Trophoblast cell (in vitro differentiated cells and primary cell): ENCODE results near the gene DDX27.
"Not testable (repeated sequence)": the region's sequence is repeated elsewhere in the genome, so short reads cannot be mapped to it uniquely, and the experiment has no call there.

ENCODE experiments used
- DNase-seq, 2 donors: peaks; one replicate each; pipeline ENCODE4 v3.0.0-alpha.2; 2016
- H2AFZ ChIP-seq: 2 replicates; pipeline ENCODE4 v1.6.1; 2013; ENCODE audit warnings: low read length, moderate library complexity, mild to moderate bottlenecking; ENCODE audit not compliant: insufficient read depth, poor library complexity
- H2AK5ac ChIP-seq: 2 replicates; pipeline ENCODE4 v1.6.1; 2013; ENCODE audit warnings: mild to moderate bottlenecking, low read length
- H2BK120ac ChIP-seq: 2 replicates; pipeline ENCODE4 v1.6.1; 2013; ENCODE audit warnings: low read length, mild to moderate bottlenecking, moderate library complexity; ENCODE audit not compliant: insufficient read depth, poor library complexity
- H2BK12ac ChIP-seq: 2 replicates; pipeline ENCODE4 v1.6.1; 2013; ENCODE audit warnings: mild to moderate bottlenecking, low read length, moderate library complexity
- H2BK5ac ChIP-seq: 2 replicates; pipeline ENCODE4 v1.6.1; 2013; ENCODE audit warnings: low read length, low read depth, moderate library complexity, mild to moderate bottlenecking; ENCODE audit not compliant: poor library complexity
- H3K14ac ChIP-seq: 2 replicates; pipeline ENCODE4 v1.6.1; 2013; ENCODE audit warnings: mild to moderate bottlenecking, low read length
- H3K18ac ChIP-seq: 2 replicates; pipeline ENCODE4 v1.6.1; 2013; ENCODE audit warnings: mild to moderate bottlenecking, low read length
- H3K23ac ChIP-seq: 2 replicates; pipeline ENCODE4 v1.6.1; 2013; ENCODE audit warnings: low read length
- H3K27ac ChIP-seq: 2 replicates; pipeline ENCODE4 v1.5.1; 2013; ENCODE audit warnings: low read depth, mild to moderate bottlenecking, inconsistent platforms, low read length, moderate library complexity
- H3K27me3 ChIP-seq: 2 replicates; pipeline ENCODE4 v1.6.1; 2013; ENCODE audit warnings: inconsistent platforms, mild to moderate bottlenecking, low read length, moderate library complexity; ENCODE audit not compliant: insufficient read depth
- H3K36me3 ChIP-seq, 2 experiments: 1 replicate in 1 of 2; 2 replicates in 1 of 2; pipeline ENCODE4 v1.6.1; 2013; ENCODE audit warnings: low read length in 2 of 2, mild to moderate bottlenecking in 2 of 2, moderate library complexity in 1 of 2; ENCODE audit not compliant: insufficient read depth in 2 of 2, control insufficient read depth in 1 of 2
- H3K4ac ChIP-seq: 2 replicates; pipeline ENCODE4 v1.6.1; 2013; ENCODE audit warnings: low read depth, mild to moderate bottlenecking, low read length, moderate library complexity
- H3K4me1 ChIP-seq, 2 experiments: 1 replicate in 1 of 2; 2 replicates in 1 of 2; pipeline ENCODE4 v1.6.1; 2013; ENCODE audit warnings: low read length in 2 of 2, mild to moderate bottlenecking in 2 of 2, moderate library complexity in 1 of 2; ENCODE audit not compliant: insufficient read depth in 2 of 2, control insufficient read depth in 1 of 2
- H3K4me2 ChIP-seq: 2 replicates; pipeline ENCODE4 v1.6.1; 2013; ENCODE audit warnings: inconsistent platforms, mild to moderate bottlenecking, low read length, moderate library complexity
- H3K4me3 ChIP-seq: 2 replicates; pipeline ENCODE4 v1.5.1; 2013; ENCODE audit warnings: mild to moderate bottlenecking, low read depth, low read length, inconsistent platforms
- H3K79me1 ChIP-seq: one replicate; pipeline ENCODE4 v1.6.1; 2013; ENCODE audit warnings: low read length
- H3K79me2 ChIP-seq: 2 replicates; pipeline ENCODE4 v1.6.1; 2013; ENCODE audit warnings: low read length, mild to moderate bottlenecking; ENCODE audit not compliant: control insufficient read depth, insufficient read depth, poor library complexity
- H3K9ac ChIP-seq: 2 replicates; pipeline ENCODE4 v1.6.1; 2013; ENCODE audit warnings: mild to moderate bottlenecking, low read length
- H3K9me3 ChIP-seq: 2 replicates; pipeline ENCODE4 v1.6.1; 2013; ENCODE audit warnings: low read depth, mild to moderate bottlenecking, control low read depth, inconsistent platforms, low read length; ENCODE audit not compliant: insufficient read depth
- H4K12ac ChIP-seq: 2 replicates; pipeline ENCODE4 v1.6.1; 2013; ENCODE audit warnings: low read depth, mild to moderate bottlenecking, low read length, moderate library complexity
- H4K8ac ChIP-seq: 2 replicates; pipeline ENCODE4 v1.6.1; 2013; ENCODE audit warnings: low read depth, mild to moderate bottlenecking, low read length, moderate library complexity
- H4K91ac ChIP-seq: one replicate; pipeline ENCODE4 v1.6.1; 2013; ENCODE audit warnings: low read depth, mild to moderate bottlenecking, low read length, moderate library complexity
- WGBS: extraction: QIAGEN DNeasy Blood & Tissue Kit; methylation state at CpG from one replicate; pipeline ENCODE4 v1.1.7; 2013; ENCODE audit warnings: missing lambda C conversion rate; ENCODE audit not compliant: insufficient read length, insufficient coverage; ENCODE audit errors: extremely low coverage; 5-methylcytosine and 5-hydroxymethylcytosine counted together

Gene DDX27

GRCh38 chr20:49186535-49187329 lies 32.5 kb upstream of the DDX27 start:
- H2BK5ac ChIP-seq: no peak overlapping the region
- peak; percentile 54 to 55 for DNase-seq
- H3K79me2 ChIP-seq: peaks cover 21% of the 10 kb centered on the region
- peak overlapping the region; percentile 85 for H3K9ac ChIP-seq
- H3K4me2 ChIP-seq: peak overlapping the region; percentile 95
- no peaks in the 10 kb centered on the region for H3K9me3 ChIP-seq
- peak overlapping the region; percentile 23 for H3K18ac ChIP-seq
- H3K4me3 ChIP-seq: peak overlapping the region; percentile 89
- no peaks in the 10 kb centered on the region for H3K27me3 ChIP-seq
- peaks cover 2 to 5% of the 10 kb centered on the region in 2 experiments for H3K36me3 ChIP-seq
- no peak overlapping the region for H2AK5ac ChIP-seq
- H4K91ac ChIP-seq: no peak overlapping the region
- no peak overlapping the region for H3K14ac ChIP-seq
- no peak overlapping the region for H2BK12ac ChIP-seq
- H3K27ac ChIP-seq: no peak overlapping the region
- H3K4ac ChIP-seq: peak overlapping the region; percentile 95
- no CpG with 5 or more reads among the region's 19 CpGs for WGBS
- H2BK120ac ChIP-seq: no peak overlapping the region
- no peak overlapping the region for H3K23ac ChIP-seq
- H2AFZ ChIP-seq: peak overlapping the region; percentile 30
- peaks cover 8% of the 10 kb centered on the region for H3K79me1 ChIP-seq
- no peaks in the 10 kb centered on the region for H3K4me1 ChIP-seq
- H4K12ac ChIP-seq: no peak overlapping the region
- no peak overlapping the region for H4K8ac ChIP-seq

GRCh38 chr20:49187330-49187850 lies 31.8 kb upstream of the DDX27 start:
- no CpG with 5 or more reads among the region's 29 CpGs for WGBS
- no peak for DNase-seq

GRCh38 chr20:49187851-49188641 lies 31.2 kb upstream of the DDX27 start, which contains the start of gene STAU1:
STAU1 (minus strand) TSS chr20:49188334; CDS start chr20:49166201, 22,133 bp downstream.
- Histone ChIP-seq H3K4me2 (peak within 1 kb of the TSS; percentile 95), H3K23ac (peak within 1 kb of the TSS; percentile 25), H3K9ac (peak within 1 kb of the TSS; percentile 85), H4K12ac (peak within 1 kb of the TSS; percentile 89), H3K79me1 (peaks cover 8% of the 10 kb centered on the region), H3K4me1 (no peaks in the 10 kb centered on the region), H4K8ac (peak within 1 kb of the TSS; percentile 95), H4K91ac (peak within 1 kb of the TSS; percentile 94), H3K36me3 (peaks cover 2 to 5% of the 10 kb centered on the region in 2 experiments), H3K79me2 (peaks cover 21% of the 10 kb centered on the region), H3K4me3 (peak within 1 kb of the TSS; percentile 89), H2BK5ac (peak within 1 kb of the TSS; percentile 96), H3K9me3 (no peaks in the 10 kb centered on the region), H3K27me3 (no peaks in the 10 kb centered on the region), H3K14ac (peak within 1 kb of the TSS; percentile 96), H3K18ac (peak within 1 kb of the TSS; percentile 97), H3K4ac (peak within 1 kb of the TSS; percentile 95), H2BK12ac (no peak within 1 kb of the TSS), H2AFZ (peak within 1 kb of the TSS; percentile 98), H2AK5ac (no peak within 1 kb of the TSS), H3K27ac (peak within 1 kb of the TSS; percentile 88), H2BK120ac (peak within 1 kb of the TSS; percentile 87)
- no CpG with 5 or more reads among the region's 89 CpGs for WGBS
- DNase-seq: peak; percentile 97 to 98

More at GRCh38 chr20:49187330-49187850, 31.8 kb upstream of the DDX27 start:
- Histone ChIP-seq H3K14ac (peak overlapping the region; percentile 96), H3K36me3 (peaks cover 2 to 5% of the 10 kb centered on the region in 2 experiments), H3K4me3 (peak overlapping the region; percentile 89), H4K8ac (peak overlapping the region; percentile 95), H2BK5ac (peak overlapping the region; percentile 96), H3K18ac (peak overlapping the region; percentile 97), H3K9me3 (no peaks in the 10 kb centered on the region), H3K27me3 (no peaks in the 10 kb centered on the region), H3K4me2 (peak overlapping the region; percentile 95), H3K79me2 (peaks cover 21% of the 10 kb centered on the region), H2AFZ (no peak overlapping the region), H3K4ac (peak overlapping the region; percentile 95), H2BK12ac (no peak overlapping the region), H3K4me1 (no peaks in the 10 kb centered on the region), H2AK5ac (no peak overlapping the region), H3K79me1 (peaks cover 8% of the 10 kb centered on the region), H2BK120ac (peak overlapping the region; percentile 58), H4K91ac (peak overlapping the region; percentile 94), H3K9ac (peak overlapping the region; percentile 85), H3K23ac (peak overlapping the region; percentile 25), H4K12ac (no peak overlapping the region), H3K27ac (peak overlapping the region; percentile 88)

- not testable (repeated sequence) for H4K8ac ChIP-seq, H3K18ac ChIP-seq, H4K12ac ChIP-seq, H3K4me3 ChIP-seq, H3K9ac ChIP-seq, H3K79me1 ChIP-seq, H3K79me2 ChIP-seq, H3K9me3 ChIP-seq, H2BK12ac ChIP-seq, H2AFZ ChIP-seq, H3K27ac ChIP-seq, H3K23ac ChIP-seq, H3K4me1 ChIP-seq, H3K4ac ChIP-seq, H2BK120ac ChIP-seq, H3K36me3 ChIP-seq, H3K14ac ChIP-seq, DNase-seq, H2BK5ac ChIP-seq, H2AK5ac ChIP-seq, H3K27me3 ChIP-seq, H4K91ac ChIP-seq, H3K4me2 ChIP-seq
- WGBS: no CpG with 5 or more reads among the region's 11 CpGs
Measured at GRCh38 chr20:49192944-49193518, 26.2 kb upstream of the DDX27 start.
